NB4 (cell line): ENCODE data around the gene HEXD.

Experiments used
- MYC ChIP-seq: IDR thresholded peaks from 2 replicates; pipeline ENCODE4 v1.6.1; 2011; ENCODE audit warnings: low read depth, low read length
- POLR2A ChIP-seq: IDR thresholded peaks from 2 replicates; pipeline ENCODE4 v1.6.1; 2011; ENCODE audit warnings: mild to moderate bottlenecking; ENCODE audit not compliant: insufficient read length; ENCODE audit errors: extremely low read depth
- TF ChIP-seq, protein P1 (sequence below): IDR thresholded peaks from one replicate; pipeline ENCODE4 v1.5.1; 2012; ENCODE audit warnings: low read depth, low read length
- TF ChIP-seq, protein P2 (sequence below): IDR thresholded peaks from 2 replicates; pipeline ENCODE4 v1.6.1; 2011; ENCODE audit warnings: low read depth, low read length

DNA sequence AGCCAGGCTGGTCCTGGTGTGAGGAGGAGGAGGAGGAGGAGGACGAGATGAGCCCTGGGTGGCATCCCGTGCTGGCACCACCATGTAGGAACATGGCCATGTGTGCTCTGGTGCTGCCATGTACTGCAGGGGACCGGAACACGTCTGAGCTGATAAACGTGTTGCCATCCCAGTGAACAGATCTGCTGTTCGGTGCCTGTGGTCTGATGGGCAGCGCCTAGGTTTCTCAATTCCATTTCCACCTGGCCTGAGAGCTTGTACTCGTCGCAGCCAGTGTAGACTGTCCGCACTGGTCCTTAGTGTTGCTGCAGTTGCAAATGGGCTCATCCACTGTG lies 73.0 kb downstream of the HEXD start:
- TF ChIP-seq, protein P1, sequence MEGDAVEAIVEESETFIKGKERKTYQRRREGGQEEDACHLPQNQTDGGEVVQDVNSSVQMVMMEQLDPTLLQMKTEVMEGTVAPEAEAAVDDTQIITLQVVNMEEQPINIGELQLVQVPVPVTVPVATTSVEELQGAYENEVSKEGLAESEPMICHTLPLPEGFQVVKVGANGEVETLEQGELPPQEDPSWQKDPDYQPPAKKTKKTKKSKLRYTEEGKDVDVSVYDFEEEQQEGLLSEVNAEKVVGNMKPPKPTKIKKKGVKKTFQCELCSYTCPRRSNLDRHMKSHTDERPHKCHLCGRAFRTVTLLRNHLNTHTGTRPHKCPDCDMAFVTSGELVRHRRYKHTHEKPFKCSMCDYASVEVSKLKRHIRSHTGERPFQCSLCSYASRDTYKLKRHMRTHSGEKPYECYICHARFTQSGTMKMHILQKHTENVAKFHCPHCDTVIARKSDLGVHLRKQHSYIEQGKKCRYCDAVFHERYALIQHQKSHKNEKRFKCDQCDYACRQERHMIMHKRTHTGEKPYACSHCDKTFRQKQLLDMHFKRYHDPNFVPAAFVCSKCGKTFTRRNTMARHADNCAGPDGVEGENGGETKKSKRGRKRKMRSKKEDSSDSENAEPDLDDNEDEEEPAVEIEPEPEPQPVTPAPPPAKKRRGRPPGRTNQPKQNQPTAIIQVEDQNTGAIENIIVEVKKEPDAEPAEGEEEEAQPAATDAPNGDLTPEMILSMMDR: no peak
- TF ChIP-seq POLR2A (no peak), MYC (no peak)
- TF ChIP-seq, protein P2, sequence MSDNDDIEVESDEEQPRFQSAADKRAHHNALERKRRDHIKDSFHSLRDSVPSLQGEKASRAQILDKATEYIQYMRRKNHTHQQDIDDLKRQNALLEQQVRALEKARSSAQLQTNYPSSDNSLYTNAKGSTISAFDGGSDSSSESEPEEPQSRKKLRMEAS: no peak
